ENCODE data around the gene CASP6. TPM values are rescaled to one million over a fixed set of nuclear protein-coding genes. Genes with fewer than 3 reads are reported as not detected.

The CASP6 gene
- total RNA-seq, 3 donors from 2014 or later: 18.6 to 39.1 (median 24.9) TPM

DNA sequence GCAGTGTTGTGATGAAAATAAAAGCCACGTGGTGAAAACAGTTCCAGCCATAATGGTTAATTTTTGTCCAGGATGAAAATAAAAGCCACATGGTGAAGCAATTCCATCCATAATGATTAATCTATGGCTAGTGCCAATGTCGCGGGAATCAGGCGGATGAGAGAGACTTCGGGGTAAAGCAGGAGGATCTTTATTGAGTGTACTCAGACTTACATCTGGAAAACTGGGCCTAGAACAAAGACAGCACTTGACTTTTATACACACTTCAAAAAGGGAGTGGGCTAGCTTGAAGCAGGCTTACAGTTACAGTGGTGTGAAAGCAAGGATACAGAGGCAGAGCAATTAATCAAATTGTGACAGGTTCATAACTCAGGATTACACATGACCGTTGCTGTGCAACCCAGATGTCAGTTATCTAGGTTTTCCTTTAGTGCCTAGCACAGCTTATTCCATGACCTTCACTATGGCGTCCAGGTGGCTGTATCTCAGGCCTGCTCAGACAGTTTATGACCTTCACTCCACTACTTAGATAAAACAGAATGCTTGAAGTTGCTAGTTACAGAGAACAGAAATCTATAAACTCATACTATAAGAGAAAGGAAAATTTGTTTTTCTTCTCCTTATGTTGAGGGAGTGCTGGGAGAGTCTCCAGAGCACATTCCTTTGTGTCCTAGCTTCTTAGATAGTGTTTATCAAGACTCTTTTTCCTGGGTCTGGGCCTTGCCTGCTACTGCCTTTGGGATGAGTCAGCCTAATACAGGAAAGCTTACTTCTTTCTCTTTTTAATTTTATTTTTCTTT is 32.5 kb upstream of the CASP6 start:
- Histone ChIP-seq H3K27me3 (no peaks in the 10 kb centered on the region), H3K4me1 (no peaks in the 10 kb centered on the region), H3K27ac (no peak overlapping the region), H3K9me3 (no peaks in the 10 kb centered on the region), H3K36me3 (no peaks in the 10 kb centered on the region), H3K4me3 (no peak overlapping the region)
- TF ChIP-seq POLR2AphosphoS5 (IDR thresholded peaks at IDR 0.05) (no peak), POLR2A (IDR thresholded peaks at IDR 0.05) (no peak), CTCF (IDR thresholded peaks at IDR 0.05) (no peak)
- DNase-seq (ENCODE audit: low spot score in 2 of 2): no peak
- intact Hi-C loops (cut with DNase I; ENCODE audit: low total_unique reads): no loop called here

DNA sequence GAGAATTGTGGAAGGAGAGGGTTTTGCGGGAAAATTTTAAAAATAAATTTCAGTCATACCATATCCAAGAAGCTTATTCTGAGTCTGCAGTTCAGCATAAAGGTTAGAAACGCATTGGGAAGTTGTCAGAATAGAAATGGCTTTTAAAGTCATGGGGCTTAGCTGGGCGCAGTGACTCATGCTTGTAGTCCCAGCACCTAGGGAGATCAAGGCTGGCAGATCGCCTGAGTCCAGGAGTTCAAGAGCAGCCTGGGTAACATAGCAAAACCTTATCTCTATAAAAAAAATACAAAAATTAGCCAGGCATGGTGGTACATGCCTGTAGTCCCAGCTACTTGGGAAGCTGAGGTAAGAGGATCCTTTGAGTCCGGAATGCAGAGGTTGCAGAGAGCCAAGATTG is 30.5 kb upstream of the CASP6 start:
- intact Hi-C loops (cut with DNase I; ENCODE audit: low total_unique reads): no loop called here
- Histone ChIP-seq H3K36me3 (no peaks in the 10 kb centered on the region), H3K27ac (no peak overlapping the region), H3K9me3 (no peaks in the 10 kb centered on the region), H3K4me1 (no peaks in the 10 kb centered on the region), H3K4me3 (no peak overlapping the region), H3K27me3 (no peaks in the 10 kb centered on the region)
- DNase-seq (ENCODE audit: low spot score in 2 of 2): no peak
- no peak for TF ChIP-seq POLR2A (IDR thresholded peaks at IDR 0.05)

DNA sequence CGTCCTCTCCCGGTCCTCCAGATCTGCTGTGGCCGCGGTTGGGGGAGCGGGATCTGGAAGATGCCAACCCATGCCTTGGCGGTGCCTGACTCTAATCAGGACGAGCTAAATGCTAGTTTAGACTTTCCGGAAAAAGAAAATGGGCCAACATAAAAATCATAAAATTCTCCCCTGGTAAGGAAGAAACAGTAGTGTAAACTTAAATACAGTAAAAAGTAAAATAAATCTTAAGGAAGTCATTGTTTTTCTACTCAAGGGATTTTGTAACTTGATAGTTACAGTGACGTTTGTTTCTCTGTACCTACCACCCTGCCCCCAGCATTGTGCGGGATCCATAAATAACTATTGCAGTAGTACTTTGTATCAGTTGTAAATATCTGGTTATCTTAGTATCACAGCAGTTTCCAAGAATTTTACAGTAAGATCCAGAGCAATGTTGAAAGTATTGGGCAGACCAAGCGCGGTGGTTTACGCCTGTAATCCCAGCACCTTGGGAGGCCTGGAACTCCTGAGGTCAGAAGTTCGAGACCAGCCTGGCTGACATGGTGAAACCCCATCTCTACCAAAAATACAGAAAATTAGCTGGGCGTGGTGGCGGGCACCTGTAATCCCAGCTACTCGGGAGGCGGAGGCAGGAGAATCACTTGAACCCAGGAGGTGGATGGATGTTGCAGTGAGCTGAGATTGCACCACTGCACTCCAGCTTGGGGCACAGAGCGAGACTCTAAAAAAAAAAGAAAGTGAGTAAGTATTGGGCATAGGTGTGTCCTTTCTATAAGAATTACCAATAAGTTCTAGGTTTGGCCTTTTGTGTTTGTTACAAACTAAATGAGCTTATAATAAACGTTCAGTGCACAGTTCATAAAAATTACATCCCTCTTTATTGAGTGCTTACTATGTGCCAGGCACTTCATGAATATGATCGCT is 27.6 kb upstream of the CASP6 start:
- TF ChIP-seq POLR2A (IDR thresholded peaks at IDR 0.05) (no peak), CTCF (IDR thresholded peaks at IDR 0.05) (no peak), POLR2AphosphoS5 (IDR thresholded peaks at IDR 0.05) (no peak)
- intact Hi-C loops (cut with DNase I; ENCODE audit: low total_unique reads): no loop called here
- peak overlapping the region; percentile 87 to 92 for H3K27ac ChIP-seq

GRCh38 chr4:109729718-109730618 is 26.7 kb upstream of the CASP6 start, which contains the start of gene PLA2G12A:
PLA2G12A (minus strand) TSS chr4:109730070; CDS start chr4:109729809, 261 bp downstream.
- peak; percentile 86 to 88 for DNase-seq (ENCODE audit: low spot score in 2 of 2)
- Histone ChIP-seq H3K27me3 (no peaks in the 10 kb centered on the region), H3K9me3 (no peaks in the 10 kb centered on the region), H3K36me3 (no peaks in the 10 kb centered on the region), H3K27ac (peak within 1 kb of the TSS; percentile 87 to 92), H3K4me1 (no peaks in the 10 kb centered on the region), H3K4me3 (peak within 1 kb of the TSS; percentile 79 to 84 (median 80))
- TF ChIP-seq CTCF (IDR thresholded peaks at IDR 0.05) (no peak), POLR2A (IDR thresholded peaks at IDR 0.05) (no peak), POLR2AphosphoS5 (IDR thresholded peaks at IDR 0.05) (peak in 2 of 3 donors; percentile 19 to 74)
- intact Hi-C loops (cut with DNase I; ENCODE audit: low total_unique reads): no loop called here

More for the DNA sequence above, 27.6 kb upstream of the CASP6 start:
- DNase-seq (ENCODE audit: low spot score in 2 of 2): no peak
- Histone ChIP-seq H3K9me3 (no peaks in the 10 kb centered on the region), H3K4me3 (peak overlapping the region; percentile 79 to 84 (median 80)), H3K36me3 (no peaks in the 10 kb centered on the region), H3K27me3 (no peaks in the 10 kb centered on the region), H3K4me1 (no peaks in the 10 kb centered on the region)

Measured in breast epithelium (tissue), 4 donors.